ENCODE measurements around the gene RBM6.

RBM6 gene

GRCh38 chr3:50121072-50122032 is 181.4 kb downstream of the RBM6 start:
- H3K27ac ChIP-seq: no peak overlapping the region
- TF ChIP-seq Cebpa-rat (IDR thresholded peaks at IDR 0.05): no peak
- H4K20me1 ChIP-seq: peaks cover 67% of the 10 kb centered on the region
- H3K4me1 ChIP-seq: peaks cover 35% of the 10 kb centered on the region
- H3K36me3 ChIP-seq: peaks cover 66% of the 10 kb centered on the region
- 0 out of 2 replicates have a peak overlapping the region, but pooled peaks have one; percentile 16 for H3K4me2 ChIP-seq
- H3K27me3 ChIP-seq: no peaks in the 10 kb centered on the region
- no peaks in the 10 kb centered on the region for H3K9me3 ChIP-seq
- no peak overlapping the region for H3K9ac ChIP-seq
- H3K4me3 ChIP-seq: no peak overlapping the region

GRCh38 chr3:50122071-50122470 is 182.1 kb downstream of the RBM6 start:
- no peak overlapping the region for H3K9ac ChIP-seq
- H3K9me3 ChIP-seq: no peaks in the 10 kb centered on the region
- H3K4me1 ChIP-seq: peaks cover 35% of the 10 kb centered on the region

DNA sequence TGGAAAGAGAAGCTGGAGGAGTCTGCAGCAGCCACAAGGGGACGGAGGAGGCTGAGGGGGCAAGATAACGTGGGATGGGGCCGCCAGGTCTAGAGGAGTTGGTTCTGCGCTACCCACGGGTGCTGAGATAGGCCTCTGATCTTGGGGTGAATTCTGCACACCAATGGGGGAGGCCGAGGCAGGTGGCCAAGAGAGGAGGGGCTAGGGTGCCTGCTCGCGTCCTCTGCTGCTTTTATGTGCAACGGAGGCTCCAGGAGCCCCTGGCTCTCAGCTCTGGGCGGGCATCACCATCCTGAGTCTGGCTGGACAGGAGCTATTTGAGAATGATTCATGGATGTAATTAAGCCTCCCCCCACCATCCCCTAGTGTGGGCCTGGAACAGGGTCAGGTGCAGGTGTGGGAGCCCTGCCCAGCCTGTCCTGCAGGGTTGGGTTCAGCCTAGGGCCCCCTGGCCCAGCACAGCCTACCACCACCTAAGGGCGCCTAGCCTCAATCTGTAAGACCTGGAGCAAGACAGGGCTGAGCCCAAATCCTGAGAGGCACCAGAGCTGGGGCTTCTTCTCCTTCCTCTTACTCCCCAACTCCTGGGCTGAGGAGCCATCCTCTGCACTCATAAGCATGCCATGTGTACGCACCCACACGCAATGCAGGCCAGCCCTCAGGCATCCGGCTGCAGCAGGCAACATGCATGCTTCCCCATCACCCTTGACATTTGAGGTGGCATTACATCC is 182.9 kb downstream of the RBM6 start:
- H3K4me1 ChIP-seq: peaks cover 35% of the 10 kb centered on the region
- no peak overlapping the region for H3K4me3 ChIP-seq
- H3K9me3 ChIP-seq: no peaks in the 10 kb centered on the region
- H3K36me3 ChIP-seq: peaks cover 51% of the 10 kb centered on the region
- no peak for TF ChIP-seq Cebpa-rat (IDR thresholded peaks at IDR 0.05)
- H3K27me3 ChIP-seq: no peaks in the 10 kb centered on the region
- H3K27ac ChIP-seq: no peak overlapping the region
- 0 out of 2 replicates have a peak overlapping the region, but pooled peaks have one; percentile 15 for H3K9ac ChIP-seq
- H4K20me1 ChIP-seq: peaks cover 56% of the 10 kb centered on the region
- peak overlapping the region; percentile 39 for H3K4me2 ChIP-seq

More at GRCh38 chr3:50122071-50122470, 182.1 kb downstream of the RBM6 start:
- Histone ChIP-seq H3K4me3 (no peak overlapping the region), H3K4me2 (0 out of 2 replicates have a peak overlapping the region, but pooled peaks have one; percentile 16), H3K36me3 (peaks cover 58% of the 10 kb centered on the region), H4K20me1 (peaks cover 63% of the 10 kb centered on the region), H3K27me3 (no peaks in the 10 kb centered on the region), H3K27ac (no peak overlapping the region)
- no peak for TF ChIP-seq Cebpa-rat (IDR thresholded peaks at IDR 0.05)

DNA sequence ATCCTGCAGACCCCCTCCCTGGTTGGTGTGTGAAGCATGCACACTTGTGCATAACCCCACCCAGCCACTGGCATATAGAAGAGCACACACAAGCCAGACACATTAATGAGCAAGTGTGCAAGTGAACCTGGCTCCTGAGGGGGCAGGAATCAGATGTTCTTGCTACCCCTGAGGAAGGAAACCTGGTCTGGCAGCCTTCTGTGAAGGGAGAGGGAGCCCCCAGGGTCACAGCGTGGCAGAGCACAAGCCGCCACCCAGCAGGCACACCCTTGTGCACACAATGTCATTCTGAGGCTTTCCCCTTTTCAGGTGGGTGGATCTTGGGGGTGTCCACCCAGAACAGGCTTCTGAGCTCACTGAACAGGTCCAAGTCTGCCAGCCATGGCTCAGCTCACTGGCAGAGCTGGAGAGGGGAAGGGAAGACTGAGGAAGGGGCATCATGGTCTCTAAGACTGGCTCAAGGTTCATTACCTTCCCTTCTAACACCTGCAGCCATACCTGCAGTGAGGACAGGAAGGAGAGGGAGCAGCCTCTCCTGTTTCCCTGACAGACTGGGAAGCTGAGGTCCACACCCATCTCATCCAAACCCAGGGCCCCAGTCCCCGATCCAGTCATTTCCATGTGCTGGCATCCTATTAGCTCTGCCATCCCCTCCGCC is 183.6 kb downstream of the RBM6 start:
- no peak overlapping the region for H3K27ac ChIP-seq
- H3K4me3 ChIP-seq: no peak overlapping the region

GRCh38 chr3:50124052-50124799 is 184.3 kb downstream of the RBM6 start:
- no peak overlapping the region for H3K4me3 ChIP-seq
- no peak overlapping the region for H3K27ac ChIP-seq
- H3K4me1 ChIP-seq: peaks cover 35% of the 10 kb centered on the region

More for the DNA sequence above, 183.6 kb downstream of the RBM6 start:
- peaks cover 49% of the 10 kb centered on the region for H4K20me1 ChIP-seq
- H3K4me1 ChIP-seq: peaks cover 35% of the 10 kb centered on the region
- TF ChIP-seq Cebpa-rat (IDR thresholded peaks at IDR 0.05): no peak
- no peaks in the 10 kb centered on the region for H3K9me3 ChIP-seq
- no peaks in the 10 kb centered on the region for H3K27me3 ChIP-seq
- H3K36me3 ChIP-seq: peaks cover 44% of the 10 kb centered on the region
- H3K4me2 ChIP-seq: peak overlapping the region; percentile 39
- H3K9ac ChIP-seq: peak overlapping the region; percentile 15; the same call in 1 of the 2 replicates

GRCh38 chr3:50124800-50125178 is 184.8 kb downstream of the RBM6 start:
- peaks cover 36% of the 10 kb centered on the region for H4K20me1 ChIP-seq
- no peak overlapping the region for H3K9ac ChIP-seq
- H3K9me3 ChIP-seq: no peaks in the 10 kb centered on the region
- H3K27me3 ChIP-seq: no peaks in the 10 kb centered on the region
- no peak overlapping the region for H3K27ac ChIP-seq
- H3K4me3 ChIP-seq: no peak overlapping the region
- no peak for TF ChIP-seq Cebpa-rat (IDR thresholded peaks at IDR 0.05)
- H3K4me1 ChIP-seq: peaks cover 35% of the 10 kb centered on the region
- peaks cover 31% of the 10 kb centered on the region for H3K36me3 ChIP-seq
- no peak overlapping the region for H3K4me2 ChIP-seq

More at GRCh38 chr3:50124052-50124799, 184.3 kb downstream of the RBM6 start:
- Histone ChIP-seq H3K4me2 (peak overlapping the region; percentile 39; the same call in 1 of the 2 replicates), H4K20me1 (peaks cover 42% of the 10 kb centered on the region), H3K9me3 (no peaks in the 10 kb centered on the region), H3K27me3 (no peaks in the 10 kb centered on the region), H3K36me3 (peaks cover 37% of the 10 kb centered on the region), H3K9ac (peak overlapping the region; percentile 15; the same call in 1 of the 2 replicates)
- no peak for TF ChIP-seq Cebpa-rat (IDR thresholded peaks at IDR 0.05)

DNA sequence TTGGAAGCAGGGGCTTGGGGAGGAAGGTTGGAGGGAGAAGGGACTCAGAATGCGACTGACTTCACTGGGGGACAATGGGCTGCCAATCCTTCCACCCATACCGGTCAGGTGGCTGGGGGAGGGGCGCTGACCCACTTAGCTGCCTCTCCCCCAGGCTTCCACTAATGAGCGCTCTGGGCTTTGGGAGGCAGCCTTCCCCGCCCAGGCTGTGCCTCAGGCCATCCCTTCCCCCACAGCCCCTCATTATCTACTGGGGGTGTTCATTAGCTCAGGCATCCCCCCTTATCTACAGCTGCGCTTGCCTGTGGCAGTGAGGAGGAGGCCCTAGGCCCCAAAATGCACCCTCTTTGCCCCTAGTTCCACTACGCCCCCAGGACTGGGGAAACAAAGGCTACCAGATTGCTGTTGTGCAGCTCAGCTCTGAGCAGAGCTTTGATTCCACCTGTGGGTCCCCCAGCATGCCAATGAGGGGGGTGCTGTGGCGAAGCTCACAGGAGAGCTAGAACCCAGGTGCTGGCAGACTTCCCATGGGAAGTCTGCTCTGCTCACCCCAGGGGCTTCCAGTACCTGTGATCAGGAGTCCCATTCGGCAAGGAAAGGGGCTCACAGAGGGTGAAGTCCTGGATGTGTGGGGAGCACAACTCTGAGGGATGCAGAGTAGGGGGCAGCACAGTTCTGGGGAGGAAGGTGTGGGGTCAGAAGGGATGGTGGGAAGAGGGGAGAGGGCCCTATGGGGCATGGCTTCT is 185.8 kb downstream of the RBM6 start:
- no peak overlapping the region for H3K9ac ChIP-seq
- H3K4me3 ChIP-seq: no peak overlapping the region
- H3K4me2 ChIP-seq: 0 out of 2 replicates have a peak overlapping the region, but pooled peaks have one; percentile 12
- no peaks in the 10 kb centered on the region for H3K9me3 ChIP-seq
- H4K20me1 ChIP-seq: peaks cover 27% of the 10 kb centered on the region
- TF ChIP-seq Cebpa-rat (IDR thresholded peaks at IDR 0.05): no peak
- H3K27ac ChIP-seq: no peak overlapping the region
- peaks cover 35% of the 10 kb centered on the region for H3K4me1 ChIP-seq
- peaks cover 22% of the 10 kb centered on the region for H3K36me3 ChIP-seq
- no peaks in the 10 kb centered on the region for H3K27me3 ChIP-seq

Measured in BLaER1 (cell line).